Hypothalamus (tissue), 51 donors: Measurements from ENCODE around the gene TEX9.
A peak's percentile ranks its signal among the peaks of the same experiment; 100 is the strongest.

Experiments used
- DNase-seq, 51 donors: peaks; one replicate each; lab custom pipeline; 2025; lab: John Stamatoyannopoulos, UW

The TEX9 gene

DNA sequence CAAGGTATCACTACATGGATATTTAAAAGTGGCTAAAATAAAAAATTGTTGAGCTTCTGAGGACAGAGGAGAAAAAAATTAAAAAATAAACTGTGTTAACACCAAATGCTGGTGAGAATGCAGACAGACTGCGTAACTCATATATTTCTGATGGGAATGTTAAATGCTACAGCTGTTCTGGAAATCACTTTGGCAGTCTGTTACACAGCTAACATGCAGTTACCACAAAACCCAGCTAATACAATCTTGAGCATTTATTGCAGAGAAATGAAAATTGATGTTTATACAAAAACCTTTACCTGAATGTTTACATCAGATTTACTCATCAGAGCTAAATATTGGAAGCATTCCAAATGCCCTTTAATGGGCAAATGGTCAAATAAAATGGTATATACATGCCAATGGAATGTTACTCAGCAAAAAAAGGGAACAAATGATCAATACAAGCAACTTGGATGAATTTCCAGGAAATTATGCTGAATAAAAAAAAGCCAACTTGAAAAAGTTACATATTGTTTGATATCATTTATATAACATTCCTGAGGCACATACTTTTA, 75.1 kb downstream of the TEX9 start:
- no peak for DNase-seq

GRCh38 chr15:56442354-56442753, 77.1 kb downstream of the TEX9 start:
- DNase-seq = no peak

- DNase-seq = no peak
These were observed 80.5 kb downstream of the TEX9 start for GRCh38 chr15:56445746-56446145.

GRCh38 chr15:56454836-56455235, 89.6 kb downstream of the TEX9 start:
- no peak for DNase-seq

GRCh38 chr15:56456229-56456628, 91.0 kb downstream of the TEX9 start:
- no peak for DNase-seq

DNA sequence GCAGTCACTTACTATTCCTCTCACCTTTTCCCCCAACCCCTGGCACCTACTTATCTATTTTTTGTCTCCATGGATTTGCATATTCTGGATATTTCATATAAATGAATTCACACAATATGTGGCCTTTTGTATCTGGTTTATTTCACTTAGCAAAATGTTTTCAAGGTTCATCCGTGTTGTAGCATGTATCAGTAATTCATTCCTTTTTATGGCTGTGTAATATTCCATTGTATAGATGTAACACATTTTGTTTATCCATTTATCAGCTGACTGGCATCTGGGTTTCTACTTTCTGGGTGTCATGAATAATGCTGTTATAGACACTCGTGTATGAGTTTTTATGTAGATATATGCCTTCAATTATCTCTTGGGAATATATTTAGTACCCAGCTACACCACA, 93.9 kb downstream of the TEX9 start:
- DNase-seq = no peak

DNA sequence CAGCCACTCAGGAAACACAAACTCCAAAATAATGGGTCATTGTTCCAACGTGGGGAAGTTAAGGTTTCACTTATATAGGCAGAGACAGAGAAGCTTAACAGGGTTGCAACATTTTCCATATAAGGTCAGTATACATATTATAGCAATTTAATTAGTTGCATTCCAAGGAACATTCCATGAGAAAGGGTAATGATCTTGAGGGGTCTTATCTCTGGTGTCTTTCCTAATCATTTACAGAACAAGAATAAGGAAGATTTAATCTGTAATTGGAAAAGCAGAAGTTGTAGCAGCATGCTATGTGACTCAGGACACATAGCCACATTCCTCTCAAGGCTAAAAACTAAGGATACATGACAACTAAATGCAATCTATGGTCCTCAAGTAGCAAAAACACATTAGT, 94.8 kb downstream of the TEX9 start:
- DNase-seq = no peak

GRCh38 chr15:56460947-56461346, 95.7 kb downstream of the TEX9 start:
- DNase-seq = no peak

GRCh38 chr15:56464893-56465520, 99.8 kb downstream of the TEX9 start, which contains the start of gene MNS1:
Gene MNS1, minus strand, starts transcription at chr15:56465137. Its CDS starts 165 bp downstream, at chr15:56464972.
- peak; percentile 3 to 91 (median 76) for DNase-seq

DNA sequence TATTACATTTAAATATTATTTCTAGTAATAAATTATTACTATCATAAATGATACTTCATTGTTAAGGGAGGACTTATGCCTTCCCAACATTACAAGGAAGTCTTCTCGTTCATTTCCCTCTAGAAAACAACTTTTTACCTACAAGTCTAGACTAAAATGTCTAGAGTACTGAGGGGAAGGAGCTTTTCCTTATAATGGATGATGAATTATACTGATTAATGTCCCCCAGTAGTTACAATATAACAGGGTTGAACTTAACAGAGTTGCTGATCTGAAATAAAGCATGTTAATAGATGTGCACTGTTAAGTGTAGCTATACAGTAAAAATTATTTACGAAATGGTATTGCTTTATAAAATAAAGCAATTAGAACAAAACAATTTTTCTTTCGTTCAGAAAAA, 102.4 kb downstream of the TEX9 start:
- no peak for DNase-seq

DNA sequence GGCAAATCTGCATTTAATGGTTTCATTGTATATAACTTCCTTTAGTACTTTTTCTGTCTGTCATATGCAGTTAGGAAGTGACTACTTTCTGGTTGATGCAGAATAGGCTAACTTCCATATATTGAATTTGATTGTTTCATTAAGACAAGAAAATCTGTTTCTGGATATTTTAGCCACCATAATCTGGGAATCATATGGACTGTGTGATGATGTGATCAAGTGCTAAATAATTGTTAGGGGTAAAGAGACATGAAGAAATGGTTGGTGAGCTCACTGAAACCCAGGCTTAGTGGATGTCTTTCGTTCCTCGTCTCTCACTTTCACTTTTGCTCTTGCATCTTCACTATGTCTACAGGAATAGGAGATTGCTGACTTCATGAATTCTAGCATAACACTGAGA, 103.2 kb downstream of the TEX9 start:
- DNase-seq = no peak

- DNase-seq = no peak
These were observed 104.3 kb downstream of the TEX9 start for GRCh38 chr15:56469483-56469882.

DNA sequence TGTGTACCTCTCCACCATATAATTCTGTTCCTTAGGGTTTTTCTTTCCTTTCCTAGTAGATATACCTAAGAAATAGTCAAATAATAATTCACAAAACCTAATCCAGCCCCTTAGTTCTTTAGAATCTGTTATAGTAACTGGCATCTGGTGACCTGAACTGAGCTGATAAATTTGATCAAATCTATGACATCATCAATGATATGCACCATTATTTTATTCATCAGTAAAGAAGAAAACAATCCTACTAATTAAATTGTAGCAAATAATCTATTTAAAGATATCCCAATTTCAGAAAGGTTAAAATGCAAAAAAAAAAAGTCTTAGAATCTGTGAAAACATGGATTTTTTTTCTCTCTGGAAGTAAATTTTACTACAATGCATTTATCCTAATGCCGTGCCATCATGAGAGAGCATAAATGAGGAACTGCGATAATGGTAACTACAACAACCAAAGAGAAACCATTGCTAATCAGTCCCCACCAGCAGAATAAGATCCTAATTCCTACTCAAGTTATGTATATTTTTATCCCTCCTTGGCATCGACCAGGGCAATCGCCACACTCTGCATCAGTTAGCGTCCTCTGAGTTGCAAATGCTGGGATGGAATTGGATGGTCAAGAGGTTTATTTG, 106.3 kb downstream of the TEX9 start:
- no peak for DNase-seq

- no peak for DNase-seq
These were observed 107.1 kb downstream of the TEX9 start for GRCh38 chr15:56472278-56472677.

DNA sequence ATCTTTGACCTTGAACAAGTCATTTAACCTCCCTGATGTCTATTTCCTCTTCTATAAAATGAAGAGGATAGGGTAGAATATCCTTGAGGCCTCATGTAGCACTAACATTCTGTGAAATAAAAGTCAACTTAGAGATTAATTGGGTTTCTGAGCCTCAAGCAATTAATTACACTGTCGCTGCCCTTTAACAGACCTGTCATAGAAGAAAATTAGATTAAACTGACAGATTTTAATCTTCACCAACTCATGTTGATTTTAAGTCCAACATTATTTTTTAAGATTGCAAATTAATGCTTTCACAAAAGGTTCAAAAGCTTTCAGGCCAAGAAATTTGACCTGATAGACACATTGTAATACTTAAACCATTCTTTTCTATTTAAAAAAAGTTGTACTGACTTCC, 107.8 kb downstream of the TEX9 start:
- DNase-seq = no peak

GRCh38 chr15:56475351-56475750, 110.1 kb downstream of the TEX9 start:
- no peak for DNase-seq
